HG02943 (cell line): ENCODE data around the gene B3GAT1.
"Not testable (repeated sequence)": the region's sequence is repeated elsewhere in the genome, so short reads cannot be mapped to it uniquely, and the experiment has no call there.

Source experiments
- ATAC-seq: cut with Tn5 transposase; IDR thresholded peaks from one replicate; pipeline ENCODE4 v1.9.1; 2021; ENCODE audit warnings: mild to moderate bottlenecking, low read depth, moderate library complexity; ENCODE audit not compliant: unreplicated experiment

B3GAT1 gene

GRCh38 chr11:134358856-134359490, 53.1 kb downstream of the B3GAT1 start:
- ATAC-seq, result no peak

GRCh38 chr11:134358165-134358855, 53.7 kb downstream of the B3GAT1 start:
- no peak for ATAC-seq

GRCh38 chr11:134357545-134357839, 54.5 kb downstream of the B3GAT1 start:
- ATAC-seq, result no peak

GRCh38 chr11:134356656-134357544, 55.1 kb downstream of the B3GAT1 start:
- ATAC-seq, result no peak

- ATAC-seq, result no peak
Measured at GRCh38 chr11:134355656-134356055, 56.4 kb downstream of the B3GAT1 start.

GRCh38 chr11:134355136-134355535, 56.9 kb downstream of the B3GAT1 start:
- ATAC-seq, result no peak

- no peak for ATAC-seq
Measured at GRCh38 chr11:134352111-134352510, 59.9 kb downstream of the B3GAT1 start.

GRCh38 chr11:134350381-134350780, 61.7 kb downstream of the B3GAT1 start:
- no peak for ATAC-seq

GRCh38 chr11:134349802-134350355, 62.2 kb downstream of the B3GAT1 start:
- ATAC-seq, result no peak

GRCh38 chr11:134349109-134349801, 62.8 kb downstream of the B3GAT1 start:
- ATAC-seq, result no peak

GRCh38 chr11:134347441-134347840, 64.6 kb downstream of the B3GAT1 start:
- ATAC-seq, result no peak

GRCh38 chr11:134346976-134347350, 65.1 kb downstream of the B3GAT1 start:
- no peak for ATAC-seq

GRCh38 chr11:134346101-134346975, 65.7 kb downstream of the B3GAT1 start:
- no peak for ATAC-seq

GRCh38 chr11:134345237-134345550, 66.8 kb downstream of the B3GAT1 start:
- no peak for ATAC-seq

GRCh38 chr11:134344497-134345236, 67.4 kb downstream of the B3GAT1 start:
- ATAC-seq, result not testable (repeated sequence)

- no peak for ATAC-seq
Measured at GRCh38 chr11:134343646-134344045, 68.4 kb downstream of the B3GAT1 start.

- no peak for ATAC-seq
Measured at GRCh38 chr11:134342572-134343340, 69.3 kb downstream of the B3GAT1 start.

- no peak for ATAC-seq
Measured at GRCh38 chr11:134341805-134342571, 70.1 kb downstream of the B3GAT1 start.
